ENCODE data around the gene GPR137B. TPM values are rescaled to one million over a fixed set of nuclear protein-coding genes. Genes with fewer than 3 reads are reported as not detected.

GPR137B gene
- total and polyA plus RNA-seq, 2 of the 13 experiments (the other 11 are each of a cell fraction or from before 2014, with no cell fraction given), result 0.31 to 0.41 TPM

DNA sequence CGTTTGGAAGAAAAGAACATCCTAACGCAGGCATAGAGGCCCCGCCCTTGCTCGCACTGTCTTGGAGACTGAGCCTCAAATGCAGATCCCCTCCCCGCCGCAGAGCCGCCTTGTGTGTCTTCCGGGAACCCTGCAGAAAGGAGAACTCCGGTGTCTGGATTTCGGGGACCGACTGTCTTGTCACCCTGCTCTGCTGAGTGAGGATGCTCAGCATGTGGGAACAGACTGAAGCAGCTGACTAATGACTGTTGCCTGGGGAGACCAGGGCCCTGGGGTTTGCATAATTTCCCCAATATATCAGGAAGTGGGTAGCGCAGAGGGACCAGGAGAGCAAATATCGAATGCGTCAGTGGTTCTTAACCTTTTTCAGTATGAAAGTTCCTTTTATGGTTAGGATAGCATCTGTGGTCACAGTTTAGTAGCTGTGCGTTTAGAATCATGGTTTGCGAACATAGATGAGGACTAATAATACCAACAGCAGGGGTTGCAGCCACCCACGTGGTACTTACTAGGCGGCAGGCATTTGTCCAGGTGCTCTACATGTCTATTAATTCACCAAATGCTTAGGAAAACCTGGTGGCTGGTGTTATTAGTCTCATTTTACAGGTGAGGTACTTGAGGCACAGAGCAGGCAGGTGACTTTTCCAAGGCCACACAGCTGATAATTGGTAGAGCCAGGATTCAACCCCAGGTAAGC, 14.3 kb downstream of the GPR137B start:
- ChIA-PET CTCF (ENCODE audit: low intra/inter-chr PET ratio, low total read pairs) (no interaction called here), POLR2A (no interaction called here)
- H3K9me3 ChIP-seq (ENCODE audit: low read length), result peaks cover 7% of the 10 kb centered on the region
- no peaks in the 10 kb centered on the region for H3K36me3 ChIP-seq (replicated peaks in 1 of 2; ENCODE audit: control insufficient read depth in 1 of 2, insufficient read depth in 2 of 2, low read length in 2 of 2)
- no peaks in the 10 kb centered on the region; a peak in 1 of 5 replicates for H3K27me3 ChIP-seq (ENCODE audit: control insufficient read depth in 1 of 2, insufficient read depth in 2 of 2, low read length in 2 of 2)
- no peak for ATAC-seq
- in situ Hi-C loops (cut with HindIII; ENCODE audit: extremely low pct_ligation_motif_present, low pct_unique_long_range_greater_than_20kb) (no loop called here), intact Hi-C loops (cut with micrococcal nuclease; ENCODE audit: unreplicated experiment) (no loop called here)
- H3K9ac ChIP-seq (ENCODE audit: insufficient read depth, low read depth, low read length), result no peak overlapping the region
- TF ChIP-seq MIXL1 (CRISPR knock-in tag; IDR thresholded peaks at IDR 0.05), result no peak
- no peak for TF ChIP-seq MBNL3 (CRISPR knock-in tag; conservative IDR thresholded peaks at IDR 0.05)
- no peak for TF ChIP-seq HMGXB4 (CRISPR knock-in tag; IDR thresholded peaks at IDR 0.05; ENCODE audit: borderline replicate concordance in 1 of 2, low read depth in 1 of 2)
- TF ChIP-seq, protein P1, sequence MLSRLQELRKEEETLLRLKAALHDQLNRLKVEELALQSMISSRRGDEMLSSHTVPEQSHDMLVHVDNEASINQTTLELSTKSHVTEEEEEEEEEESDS (CRISPR knock-in tag; IDR thresholded peaks at IDR 0.05; ENCODE audit: borderline replicate concordance), result no peak
- no peak for TF ChIP-seq MAFF (IDR thresholded peaks at IDR 0.05; ENCODE audit: low read depth, low read length)
- no peak for TF ChIP-seq PCBP1 (IDR thresholded peaks at IDR 0.05; ENCODE audit: borderline replicate concordance, low read depth, low read length)
- no peak for TF ChIP-seq CBX2 (IDR thresholded peaks at IDR 0.05; ENCODE audit: low read depth, low read length)
- TF ChIP-seq CBX2 (CRISPR knock-in tag; IDR thresholded peaks at IDR 0.05; ENCODE audit: low read depth), result no peak
- TF ChIP-seq SMYD3 (CRISPR knock-in tag; IDR thresholded peaks at IDR 0.05), result no peak
- no peak for TF ChIP-seq ZNF274 (CRISPR knock-in tag; IDR thresholded peaks at IDR 0.05)
- no peak for TF ChIP-seq ERF (CRISPR knock-in tag; IDR thresholded peaks at IDR 0.05)
- TF ChIP-seq, protein P2, sequence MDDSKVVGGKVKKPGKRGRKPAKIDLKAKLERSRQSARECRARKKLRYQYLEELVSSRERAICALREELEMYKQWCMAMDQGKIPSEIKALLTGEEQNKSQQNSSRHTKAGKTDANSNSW (CRISPR knock-in tag; IDR thresholded peaks at IDR 0.05; ENCODE audit: borderline replicate concordance), result no peak
- TF ChIP-seq SOX5 (CRISPR knock-in tag; IDR thresholded peaks at IDR 0.05; ENCODE audit: borderline replicate concordance), result no peak
- TF ChIP-seq NR2F6 (IDR thresholded peaks at IDR 0.05), result no peak
- TF ChIP-seq NR2F6 (CRISPR knock-in tag; IDR thresholded peaks at IDR 0.05), result no peak
- no peak for TF ChIP-seq TBP (CRISPR knock-in tag; IDR thresholded peaks at IDR 0.05)
- TF ChIP-seq MEF2D (CRISPR knock-in tag; IDR thresholded peaks at IDR 0.05), result no peak
- TF ChIP-seq, protein P3, sequence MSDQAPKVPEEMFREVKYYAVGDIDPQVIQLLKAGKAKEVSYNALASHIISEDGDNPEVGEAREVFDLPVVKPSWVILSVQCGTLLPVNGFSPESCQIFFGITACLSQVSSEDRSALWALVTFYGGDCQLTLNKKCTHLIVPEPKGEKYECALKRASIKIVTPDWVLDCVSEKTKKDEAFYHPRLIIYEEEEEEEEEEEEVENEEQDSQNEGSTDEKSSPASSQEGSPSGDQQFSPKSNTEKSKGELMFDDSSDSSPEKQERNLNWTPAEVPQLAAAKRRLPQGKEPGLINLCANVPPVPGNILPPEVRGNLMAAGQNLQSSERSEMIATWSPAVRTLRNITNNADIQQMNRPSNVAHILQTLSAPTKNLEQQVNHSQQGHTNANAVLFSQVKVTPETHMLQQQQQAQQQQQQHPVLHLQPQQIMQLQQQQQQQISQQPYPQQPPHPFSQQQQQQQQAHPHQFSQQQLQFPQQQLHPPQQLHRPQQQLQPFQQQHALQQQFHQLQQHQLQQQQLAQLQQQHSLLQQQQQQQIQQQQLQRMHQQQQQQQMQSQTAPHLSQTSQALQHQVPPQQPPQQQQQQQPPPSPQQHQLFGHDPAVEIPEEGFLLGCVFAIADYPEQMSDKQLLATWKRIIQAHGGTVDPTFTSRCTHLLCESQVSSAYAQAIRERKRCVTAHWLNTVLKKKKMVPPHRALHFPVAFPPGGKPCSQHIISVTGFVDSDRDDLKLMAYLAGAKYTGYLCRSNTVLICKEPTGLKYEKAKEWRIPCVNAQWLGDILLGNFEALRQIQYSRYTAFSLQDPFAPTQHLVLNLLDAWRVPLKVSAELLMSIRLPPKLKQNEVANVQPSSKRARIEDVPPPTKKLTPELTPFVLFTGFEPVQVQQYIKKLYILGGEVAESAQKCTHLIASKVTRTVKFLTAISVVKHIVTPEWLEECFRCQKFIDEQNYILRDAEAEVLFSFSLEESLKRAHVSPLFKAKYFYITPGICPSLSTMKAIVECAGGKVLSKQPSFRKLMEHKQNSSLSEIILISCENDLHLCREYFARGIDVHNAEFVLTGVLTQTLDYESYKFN (CRISPR knock-in tag; conservative IDR thresholded peaks at IDR 0.05), result no peak
- TF ChIP-seq ZNF24 (IDR thresholded peaks at IDR 0.05), result no peak
- no peak for TF ChIP-seq MXD3 (CRISPR knock-in tag; IDR thresholded peaks at IDR 0.05)
- no peak overlapping the region for H3K27ac ChIP-seq (ENCODE audit: extremely low read length, insufficient read depth, low read length)
- FAIRE-seq, result no peak
- 70% methylated on average over 18 of the region's 18 CpGs for WGBS (ENCODE audit: low lambda C conversion rate)
- peaks cover 10% of the 10 kb centered on the region; the same call in 1 of the 2 replicates for H3K4me1 ChIP-seq (ENCODE audit: insufficient read depth, low read length)
- no peak overlapping the region for H3K4me3 ChIP-seq (replicated peaks in 1 of 3; ENCODE audit: insufficient read depth in 1 of 3, low read depth in 2 of 3, low read length in 3 of 3)
- no peaks in the 10 kb centered on the region for H4K20me1 ChIP-seq (ENCODE audit: insufficient read depth, low read length)
- no peak for DNase-seq (ENCODE audit: low spot score)
- no peak overlapping the region for H2AFZ ChIP-seq (ENCODE audit: low read length)
- no peak overlapping the region for H3K4me2 ChIP-seq (ENCODE audit: low read depth, low read length)
- H3K79me2 ChIP-seq (ENCODE audit: insufficient read depth, low read length), result no peaks in the 10 kb centered on the region
- BruUV-seq (replicated peaks), result no TSS peak

Measured in HepG2 (cell line).